Measurements from ENCODE around the gene PAIP1.

PAIP1 gene

GRCh38 chr5:43485406-43485805, 71.5 kb downstream of the PAIP1 start:
- Histone ChIP-seq H3K4me3 (ENCODE audit: low read depth, low read length) (no peak overlapping the region), H3K27me3 (ENCODE audit: insufficient read depth, low read length) (no peaks in the 10 kb centered on the region), H3K79me2 (ENCODE audit: control insufficient read depth, insufficient read depth, low read length, unreplicated experiment) (peaks cover 23% of the 10 kb centered on the region), H3K4me1 (ENCODE audit: control insufficient read depth, insufficient read depth, low read length, unreplicated experiment) (peaks cover 14% of the 10 kb centered on the region), H2AFZ (ENCODE audit: low read length, unreplicated experiment) (no peak overlapping the region), H3K36me3 (ENCODE audit: insufficient read depth, low read length) (0 out of 2 replicates have a peak, but pooled peaks cover 13% of the 10 kb centered on the region), H3K27ac (ENCODE audit: low read depth, low read length) (no peak overlapping the region)

GRCh38 chr5:43484106-43484849, 72.6 kb downstream of the PAIP1 start:
- H3K36me3 ChIP-seq (ENCODE audit: insufficient read depth, low read length) = 0 out of 2 replicates have a peak, but pooled peaks cover 8% of the 10 kb centered on the region
- H3K4me3 ChIP-seq (ENCODE audit: low read depth, low read length) = peak overlapping the region; percentile 88
- peaks cover 23% of the 10 kb centered on the region for H3K79me2 ChIP-seq (ENCODE audit: control insufficient read depth, insufficient read depth, low read length, unreplicated experiment)
- H2AFZ ChIP-seq (ENCODE audit: low read length, unreplicated experiment) = peak overlapping the region; percentile 91
- H3K27ac ChIP-seq (ENCODE audit: low read depth, low read length) = peak overlapping the region; percentile 81
- H3K27me3 ChIP-seq (ENCODE audit: insufficient read depth, low read length) = no peaks in the 10 kb centered on the region
- H3K4me1 ChIP-seq (ENCODE audit: control insufficient read depth, insufficient read depth, low read length, unreplicated experiment) = peaks cover 14% of the 10 kb centered on the region

GRCh38 chr5:43483298-43484105, 73.4 kb downstream of the PAIP1 start, which contains the start of gene TMEM267:
TSS of gene TMEM267 (minus strand) at chr5:43483865. CDS start at chr5:43453969, 29,896 bp downstream.
- Histone ChIP-seq H3K4me1 (ENCODE audit: control insufficient read depth, insufficient read depth, low read length, unreplicated experiment) (peaks cover 14% of the 10 kb centered on the region), H3K27me3 (ENCODE audit: insufficient read depth, low read length) (no peaks in the 10 kb centered on the region), H3K79me2 (ENCODE audit: control insufficient read depth, insufficient read depth, low read length, unreplicated experiment) (peaks cover 23% of the 10 kb centered on the region), H3K4me3 (ENCODE audit: low read depth, low read length) (peak within 1 kb of the TSS; percentile 88), H3K27ac (ENCODE audit: low read depth, low read length) (peak within 1 kb of the TSS; percentile 81), H2AFZ (ENCODE audit: low read length, unreplicated experiment) (peak within 1 kb of the TSS; percentile 91), H3K36me3 (ENCODE audit: insufficient read depth, low read length) (0 out of 2 replicates have a peak, but pooled peaks cover 5% of the 10 kb centered on the region)

DNA sequence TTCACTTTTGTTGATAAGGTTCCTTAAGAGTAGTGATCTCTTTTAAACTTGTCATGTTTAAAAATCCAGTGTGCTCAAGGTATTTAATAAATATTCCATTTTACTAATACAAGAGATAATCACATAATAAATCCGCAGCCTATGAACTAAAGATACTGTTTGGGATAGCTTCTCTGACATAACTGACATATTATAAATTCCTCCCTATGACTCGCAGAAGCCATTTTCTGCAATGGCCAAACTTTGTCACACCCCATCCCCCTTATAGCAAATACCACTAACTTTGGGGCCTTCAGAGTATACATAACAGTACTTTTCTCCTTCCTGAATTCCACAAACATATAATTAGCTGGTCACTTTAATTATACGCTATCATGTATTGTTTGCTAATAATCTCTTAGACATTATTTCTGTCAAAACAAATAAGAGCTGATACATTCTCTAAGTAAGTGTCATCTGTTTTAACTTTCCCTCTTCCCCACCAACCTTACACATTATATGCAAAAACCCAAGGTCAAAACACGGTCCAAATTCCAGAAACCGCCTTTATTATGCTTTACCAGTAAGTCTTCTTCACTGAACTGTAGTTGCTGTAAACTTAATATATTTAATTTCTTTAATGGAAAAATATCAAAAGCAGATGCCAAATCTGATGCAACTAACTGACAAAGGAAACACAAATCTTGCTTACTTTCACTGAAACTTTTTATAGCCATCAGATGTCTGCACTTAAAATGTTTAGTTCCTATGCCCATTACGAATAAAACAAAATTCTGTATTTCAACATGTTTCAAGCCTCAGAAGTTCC, 74.2 kb downstream of the PAIP1 start:
- peaks cover 14% of the 10 kb centered on the region for H3K4me1 ChIP-seq (ENCODE audit: control insufficient read depth, insufficient read depth, low read length, unreplicated experiment)
- peak overlapping the region; percentile 81 for H3K27ac ChIP-seq (ENCODE audit: low read depth, low read length)
- H3K79me2 ChIP-seq (ENCODE audit: control insufficient read depth, insufficient read depth, low read length, unreplicated experiment) = peaks cover 25% of the 10 kb centered on the region

More for the DNA sequence above, 74.2 kb downstream of the PAIP1 start:
- Histone ChIP-seq H2AFZ (ENCODE audit: low read length, unreplicated experiment) (no peak overlapping the region), H3K4me3 (ENCODE audit: low read depth, low read length) (peak overlapping the region; percentile 88), H3K36me3 (ENCODE audit: insufficient read depth, low read length) (peaks cover 2% of the 10 kb centered on the region; the same call in 1 of the 2 replicates), H3K27me3 (ENCODE audit: insufficient read depth, low read length) (no peaks in the 10 kb centered on the region)

Measured in ACC112 (cell line).